ENCODE measurements around the gene SNAI1. TPM values are rescaled to one million over a fixed set of nuclear protein-coding genes. Genes with fewer than 3 reads are reported as not detected.

Gene SNAI1
- total RNA-seq, 1 experiment from 2014 or later = 8.8 TPM

- no peak for ATAC-seq
- intact Hi-C loops (cut with micrococcal nuclease; ENCODE audit: unreplicated experiment) (loop anchor here (5.0 kb wide), 1 partner anchor 197 kb away; no protein-coding TSS in a partner anchor), in situ Hi-C loops (cut with HindIII; ENCODE audit: low pct_unique_long_range_greater_than_20kb, low sequenced_read_pairs) (no loop called here)
- Histone ChIP-seq H3K27me3 (ENCODE audit: control insufficient read depth, insufficient read depth, low read length) (no peaks in the 10 kb centered on the region), H3K36me3 (ENCODE audit: control insufficient read depth, insufficient read depth, low read length) (no peaks in the 10 kb centered on the region), H3K4me3 (ENCODE audit: low read depth in 2 of 2, low read length in 2 of 2) (no peak overlapping the region), H3K27ac (ENCODE audit: low read length) (no peak overlapping the region), H3K4me1 (ENCODE audit: control insufficient read depth, insufficient read depth, low read length) (peaks cover 23% of the 10 kb centered on the region), H3K9me3 (ENCODE audit: control insufficient read depth, insufficient read depth, low read depth, low read length) (no peaks in the 10 kb centered on the region)
- TF ChIP-seq POLR2AphosphoS5 (IDR thresholded peaks at IDR 0.05; ENCODE audit: low read depth, low read length) (no peak), TCF7L2 (IDR thresholded peaks at IDR 0.05; ENCODE audit: low read depth, low read length) (no peak), CTCF (IDR thresholded peaks at IDR 0.05) (no peak), SIN3A (IDR thresholded peaks at IDR 0.05; ENCODE audit: borderline replicate concordance, insufficient read depth, low read depth, low read length) (no peak)
- TF ChIP-seq, protein P1, sequence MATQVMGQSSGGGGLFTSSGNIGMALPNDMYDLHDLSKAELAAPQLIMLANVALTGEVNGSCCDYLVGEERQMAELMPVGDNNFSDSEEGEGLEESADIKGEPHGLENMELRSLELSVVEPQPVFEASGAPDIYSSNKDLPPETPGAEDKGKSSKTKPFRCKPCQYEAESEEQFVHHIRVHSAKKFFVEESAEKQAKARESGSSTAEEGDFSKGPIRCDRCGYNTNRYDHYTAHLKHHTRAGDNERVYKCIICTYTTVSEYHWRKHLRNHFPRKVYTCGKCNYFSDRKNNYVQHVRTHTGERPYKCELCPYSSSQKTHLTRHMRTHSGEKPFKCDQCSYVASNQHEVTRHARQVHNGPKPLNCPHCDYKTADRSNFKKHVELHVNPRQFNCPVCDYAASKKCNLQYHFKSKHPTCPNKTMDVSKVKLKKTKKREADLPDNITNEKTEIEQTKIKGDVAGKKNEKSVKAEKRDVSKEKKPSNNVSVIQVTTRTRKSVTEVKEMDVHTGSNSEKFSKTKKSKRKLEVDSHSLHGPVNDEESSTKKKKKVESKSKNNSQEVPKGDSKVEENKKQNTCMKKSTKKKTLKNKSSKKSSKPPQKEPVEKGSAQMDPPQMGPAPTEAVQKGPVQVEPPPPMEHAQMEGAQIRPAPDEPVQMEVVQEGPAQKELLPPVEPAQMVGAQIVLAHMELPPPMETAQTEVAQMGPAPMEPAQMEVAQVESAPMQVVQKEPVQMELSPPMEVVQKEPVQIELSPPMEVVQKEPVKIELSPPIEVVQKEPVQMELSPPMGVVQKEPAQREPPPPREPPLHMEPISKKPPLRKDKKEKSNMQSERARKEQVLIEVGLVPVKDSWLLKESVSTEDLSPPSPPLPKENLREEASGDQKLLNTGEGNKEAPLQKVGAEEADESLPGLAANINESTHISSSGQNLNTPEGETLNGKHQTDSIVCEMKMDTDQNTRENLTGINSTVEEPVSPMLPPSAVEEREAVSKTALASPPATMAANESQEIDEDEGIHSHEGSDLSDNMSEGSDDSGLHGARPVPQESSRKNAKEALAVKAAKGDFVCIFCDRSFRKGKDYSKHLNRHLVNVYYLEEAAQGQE (IDR thresholded peaks at IDR 0.05; ENCODE audit: insufficient read depth in 1 of 2, low read depth in 2 of 2, low read length in 1 of 2) = no peak
- CTCF ChIA-PET = interaction anchor here (1.3 to 4.8 kb wide), 2 partner anchors 8 to 90 kb away, joined by 5 to 97 read pairs; no protein-coding TSS in a partner anchor
- no TSS peak for BruUV-seq (replicated peaks)
- POLR2A ChIA-PET = interaction anchor here (0.6 kb wide), 1 partner anchor 96 kb away, joined by 12 read pairs; no protein-coding TSS in a partner anchor
- DNase-seq (ENCODE audit: low read depth, low spot score) = no peak
Measured at GRCh38 chr20:49980140-49981008, 2.4 kb upstream of the SNAI1 start.

DNA sequence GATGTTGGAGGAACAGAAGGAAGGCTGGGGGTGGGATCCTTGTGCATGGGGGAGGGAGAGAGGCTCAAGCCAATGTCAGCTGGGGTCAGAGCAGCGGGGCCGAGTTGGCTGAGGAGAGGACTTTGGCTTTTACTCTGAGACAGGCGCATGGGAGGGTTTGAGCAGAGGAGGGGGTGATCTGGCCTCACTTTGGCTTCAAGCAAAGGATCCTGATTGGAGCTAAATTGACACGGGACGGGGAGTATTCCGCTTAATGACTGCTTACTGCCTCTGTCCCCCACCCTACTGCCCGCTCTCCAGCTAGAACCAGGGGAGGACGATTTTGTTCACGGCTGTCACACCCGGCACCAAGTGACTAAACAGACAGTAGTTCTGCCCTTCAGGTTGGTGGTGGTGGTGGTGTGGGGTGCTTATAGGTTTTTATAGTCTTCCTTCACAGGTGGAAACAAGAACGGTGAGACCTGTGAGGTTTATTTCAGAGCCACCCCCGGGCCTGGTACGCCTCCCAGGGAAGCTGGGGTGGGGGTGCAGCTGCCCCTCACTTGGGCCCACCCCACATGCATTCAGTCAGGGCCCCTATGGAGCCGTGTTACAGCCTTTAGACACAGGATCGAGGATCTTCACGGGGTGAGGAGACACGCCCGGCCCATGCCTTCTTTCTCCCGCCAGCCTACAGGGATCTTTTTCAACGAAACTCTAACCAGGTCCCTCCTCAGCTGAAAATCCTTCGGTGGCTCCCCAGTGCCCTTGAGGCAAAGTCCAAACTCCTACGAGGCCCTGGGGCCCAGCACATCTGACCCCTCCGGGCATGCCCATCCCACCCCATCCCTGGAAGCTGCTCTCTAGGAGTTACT, 1.3 kb upstream of the SNAI1 start:
- TF ChIP-seq, protein P1 (IDR thresholded peaks at IDR 0.05; ENCODE audit: insufficient read depth in 1 of 2, low read depth in 2 of 2, low read length in 1 of 2) = no peak
- TF ChIP-seq POLR2AphosphoS5 (IDR thresholded peaks at IDR 0.05; ENCODE audit: low read depth, low read length) (no peak), TCF7L2 (IDR thresholded peaks at IDR 0.05; ENCODE audit: low read depth, low read length) (no peak), CTCF (IDR thresholded peaks at IDR 0.05) (no peak), SIN3A (IDR thresholded peaks at IDR 0.05; ENCODE audit: borderline replicate concordance, insufficient read depth, low read depth, low read length) (no peak)
- Histone ChIP-seq H3K4me3 (ENCODE audit: low read depth in 2 of 2, low read length in 2 of 2) (no peak overlapping the region), H3K4me1 (ENCODE audit: control insufficient read depth, insufficient read depth, low read length) (peaks cover 32% of the 10 kb centered on the region), H3K36me3 (ENCODE audit: control insufficient read depth, insufficient read depth, low read length) (no peaks in the 10 kb centered on the region), H3K27me3 (ENCODE audit: control insufficient read depth, insufficient read depth, low read length) (no peaks in the 10 kb centered on the region), H3K27ac (ENCODE audit: low read length) (peak overlapping the region; percentile 81), H3K9me3 (ENCODE audit: control insufficient read depth, insufficient read depth, low read depth, low read length) (no peaks in the 10 kb centered on the region)
- intact Hi-C loops (cut with micrococcal nuclease; ENCODE audit: unreplicated experiment) = loop anchor here (1.0 to 5.0 kb wide), 2 partner anchors 92 to 196 kb away; no protein-coding TSS in a partner anchor
- DNase-seq (ENCODE audit: low read depth, low spot score) (no peak), ATAC-seq (no peak)
- in situ Hi-C loops (cut with HindIII; ENCODE audit: low pct_unique_long_range_greater_than_20kb, low sequenced_read_pairs) = no loop called here
- POLR2A ChIA-PET = interaction anchor here (0.6 kb wide), 1 partner anchor 35 kb away, joined by 10 read pairs; no protein-coding TSS in a partner anchor
- BruUV-seq (replicated peaks) = no TSS peak
- CTCF ChIA-PET = interaction anchor here (0.6 to 4.8 kb wide), 2 partner anchors 8 to 89 kb away, joined by 4 to 97 read pairs; no protein-coding TSS in a partner anchor

All from Panc1 (cell line).